Measurements from ENCODE around the gene POU6F2. TPM values are rescaled to one million over a fixed set of nuclear protein-coding genes. Genes with fewer than 3 reads are reported as not detected.

The POU6F2 gene
- total RNA-seq, 5 donors from 2014 or later (not counting 1 experiment from before 2014, with no cell fraction given), result not detected

GRCh38 chr7:38950309-38950708, 27.4 kb upstream of the POU6F2 start:
- ChIA-PET CTCF (no interaction called here), POLR2A (no interaction called here)
- Mint-ChIP-seq H3K36me3 (no peaks in the 10 kb centered on the region), H3K27me3 (peaks cover 16 to 21% of the 10 kb centered on the region in 2 donors), H3K27ac (no peak overlapping the region), H3K9me3 (no peaks in the 10 kb centered on the region), H3K4me3 (no peak overlapping the region), H3K4me1 (no peaks in the 10 kb centered on the region)
- Histone ChIP-seq H3K27me3 (replicated peaks in 1 of 2; ENCODE audit: control insufficient read depth in 2 of 2, extremely low read depth in 1 of 2, insufficient read depth in 2 of 2, low read length in 1 of 2) (no peaks in the 10 kb centered on the region), H3K27ac (ENCODE audit: low read length) (no peak overlapping the region), H3K4me3 (ENCODE audit: control insufficient read depth in 1 of 2, extremely low read depth in 1 of 2, low read length in 1 of 2) (no peak overlapping the region), H3K36me3 (ENCODE audit: control insufficient read depth in 2 of 2, extremely low read depth in 1 of 2, insufficient read depth in 1 of 2, low read length in 1 of 2) (no peaks in the 10 kb centered on the region), H3K4me1 (ENCODE audit: control insufficient read depth in 1 of 2, extremely low read depth in 1 of 2, insufficient read depth in 2 of 2, low read length in 2 of 2) (no peaks in the 10 kb centered on the region), H3K9me3 (no peaks in the 10 kb centered on the region)
- DNase-seq, result no peak
- WGBS (ENCODE audit: insufficient coverage), result no CpG with 5 or more reads among the region's 1 CpG
- no peak for ATAC-seq (replicated peaks in 1 of 4)

- ChIA-PET POLR2A (no interaction called here), CTCF (no interaction called here)
- no peak for ATAC-seq (replicated peaks in 1 of 4)
- DNase-seq, result no peak
- H3K27me3 ChIP-seq (replicated peaks in 1 of 2; ENCODE audit: control insufficient read depth in 2 of 2, extremely low read depth in 1 of 2, insufficient read depth in 2 of 2, low read length in 1 of 2), result no peaks in the 10 kb centered on the region
- H3K9me3 ChIP-seq, result no peaks in the 10 kb centered on the region
- H3K36me3 ChIP-seq (ENCODE audit: control insufficient read depth in 2 of 2, extremely low read depth in 1 of 2, insufficient read depth in 1 of 2, low read length in 1 of 2), result no peaks in the 10 kb centered on the region
- H3K27me3 Mint-ChIP-seq, result peaks cover 16 to 20% of the 10 kb centered on the region in 2 donors
- H3K27ac Mint-ChIP-seq, result no peak overlapping the region
- no peak overlapping the region for H3K4me3 Mint-ChIP-seq
- no peak overlapping the region for H3K27ac ChIP-seq (ENCODE audit: low read length)
- no peaks in the 10 kb centered on the region for H3K4me1 Mint-ChIP-seq
- H3K36me3 Mint-ChIP-seq, result no peaks in the 10 kb centered on the region
- no peaks in the 10 kb centered on the region for H3K4me1 ChIP-seq (ENCODE audit: control insufficient read depth in 1 of 2, extremely low read depth in 1 of 2, insufficient read depth in 2 of 2, low read length in 2 of 2)
- no peak overlapping the region for H3K4me3 ChIP-seq (ENCODE audit: control insufficient read depth in 1 of 2, extremely low read depth in 1 of 2, low read length in 1 of 2)
- WGBS (ENCODE audit: insufficient coverage), result 90% methylated on average over 3 of the region's 6 CpGs
- H3K9me3 Mint-ChIP-seq, result no peaks in the 10 kb centered on the region
These were observed 26.5 kb upstream of the POU6F2 start for GRCh38 chr7:38951213-38951612.

- ATAC-seq (replicated peaks in 1 of 4) (no peak), DNase-seq (no peak)
- Mint-ChIP-seq H3K4me1 (no peaks in the 10 kb centered on the region), H3K27me3 (peaks cover 18 to 22% of the 10 kb centered on the region in 2 donors), H3K4me3 (no peak overlapping the region), H3K36me3 (no peaks in the 10 kb centered on the region), H3K27ac (no peak overlapping the region), H3K9me3 (no peaks in the 10 kb centered on the region)
- no peaks in the 10 kb centered on the region for H3K9me3 ChIP-seq
- no peak overlapping the region for H3K4me3 ChIP-seq (ENCODE audit: control insufficient read depth in 1 of 2, extremely low read depth in 1 of 2, low read length in 1 of 2)
- H3K27ac ChIP-seq (ENCODE audit: low read length), result no peak overlapping the region
- ChIA-PET POLR2A (no interaction called here), CTCF (no interaction called here)
- no peaks in the 10 kb centered on the region for H3K36me3 ChIP-seq (ENCODE audit: control insufficient read depth in 2 of 2, extremely low read depth in 1 of 2, insufficient read depth in 1 of 2, low read length in 1 of 2)
- no peaks in the 10 kb centered on the region for H3K27me3 ChIP-seq (replicated peaks in 1 of 2; ENCODE audit: control insufficient read depth in 2 of 2, extremely low read depth in 1 of 2, insufficient read depth in 2 of 2, low read length in 1 of 2)
- WGBS (ENCODE audit: insufficient coverage), result no CpG with 5 or more reads among the region's 1 CpG
- no peaks in the 10 kb centered on the region for H3K4me1 ChIP-seq (ENCODE audit: control insufficient read depth in 1 of 2, extremely low read depth in 1 of 2, insufficient read depth in 2 of 2, low read length in 2 of 2)
These were observed 24.5 kb upstream of the POU6F2 start for GRCh38 chr7:38953227-38953626.

GRCh38 chr7:38953971-38954370, 23.7 kb upstream of the POU6F2 start:
- no peaks in the 10 kb centered on the region for H3K36me3 Mint-ChIP-seq
- ATAC-seq (replicated peaks in 1 of 4) (no peak), DNase-seq (no peak)
- H3K9me3 Mint-ChIP-seq, result no peaks in the 10 kb centered on the region
- Histone ChIP-seq H3K4me1 (ENCODE audit: control insufficient read depth in 1 of 2, extremely low read depth in 1 of 2, insufficient read depth in 2 of 2, low read length in 2 of 2) (no peaks in the 10 kb centered on the region), H3K27me3 (replicated peaks in 1 of 2; ENCODE audit: control insufficient read depth in 2 of 2, extremely low read depth in 1 of 2, insufficient read depth in 2 of 2, low read length in 1 of 2) (no peaks in the 10 kb centered on the region), H3K27ac (ENCODE audit: low read length) (no peak overlapping the region), H3K4me3 (ENCODE audit: control insufficient read depth in 1 of 2, extremely low read depth in 1 of 2, low read length in 1 of 2) (no peak overlapping the region), H3K9me3 (no peaks in the 10 kb centered on the region), H3K36me3 (ENCODE audit: control insufficient read depth in 2 of 2, extremely low read depth in 1 of 2, insufficient read depth in 1 of 2, low read length in 1 of 2) (no peaks in the 10 kb centered on the region)
- ChIA-PET POLR2A (no interaction called here), CTCF (no interaction called here)
- H3K4me1 Mint-ChIP-seq, result no peaks in the 10 kb centered on the region
- peaks cover 19 to 22% of the 10 kb centered on the region in 2 donors for H3K27me3 Mint-ChIP-seq
- 86% methylated on average over 2 of the region's 4 CpGs for WGBS (ENCODE audit: insufficient coverage)
- H3K4me3 Mint-ChIP-seq, result no peak overlapping the region
- H3K27ac Mint-ChIP-seq, result no peak overlapping the region

GRCh38 chr7:38955892-38956291, 21.8 kb upstream of the POU6F2 start:
- WGBS (ENCODE audit: insufficient coverage), result no CpG with 5 or more reads among the region's 5 CpGs
- no peaks in the 10 kb centered on the region for H3K27me3 ChIP-seq (replicated peaks in 1 of 2; ENCODE audit: control insufficient read depth in 2 of 2, extremely low read depth in 1 of 2, insufficient read depth in 2 of 2, low read length in 1 of 2)
- H3K4me3 ChIP-seq (ENCODE audit: control insufficient read depth in 1 of 2, extremely low read depth in 1 of 2, low read length in 1 of 2), result no peak overlapping the region
- H3K27ac Mint-ChIP-seq, result no peak overlapping the region
- no peaks in the 10 kb centered on the region for H3K9me3 Mint-ChIP-seq
- no peaks in the 10 kb centered on the region for H3K36me3 ChIP-seq (ENCODE audit: control insufficient read depth in 2 of 2, extremely low read depth in 1 of 2, insufficient read depth in 1 of 2, low read length in 1 of 2)
- no peaks in the 10 kb centered on the region for H3K36me3 Mint-ChIP-seq
- H3K27me3 Mint-ChIP-seq, result peaks cover 20 to 22% of the 10 kb centered on the region in 2 donors
- no peak for DNase-seq
- ChIA-PET POLR2A (no interaction called here), CTCF (no interaction called here)
- H3K4me3 Mint-ChIP-seq, result no peak overlapping the region
- no peak overlapping the region for H3K27ac ChIP-seq (ENCODE audit: low read length)
- H3K9me3 ChIP-seq, result no peaks in the 10 kb centered on the region
- ATAC-seq (replicated peaks in 1 of 4), result no peak
- no peaks in the 10 kb centered on the region for H3K4me1 ChIP-seq (ENCODE audit: control insufficient read depth in 1 of 2, extremely low read depth in 1 of 2, insufficient read depth in 2 of 2, low read length in 2 of 2)
- no peaks in the 10 kb centered on the region for H3K4me1 Mint-ChIP-seq

GRCh38 chr7:38962028-38962427, 15.7 kb upstream of the POU6F2 start:
- ChIA-PET CTCF (no interaction called here), POLR2A (no interaction called here)
- H3K36me3 ChIP-seq (ENCODE audit: control insufficient read depth in 2 of 2, extremely low read depth in 1 of 2, insufficient read depth in 1 of 2, low read length in 1 of 2), result no peaks in the 10 kb centered on the region
- H3K4me1 ChIP-seq (ENCODE audit: control insufficient read depth in 1 of 2, extremely low read depth in 1 of 2, insufficient read depth in 2 of 2, low read length in 2 of 2), result no peaks in the 10 kb centered on the region
- H3K27me3 Mint-ChIP-seq, result peaks cover 3 to 7% of the 10 kb centered on the region in 2 donors
- H3K36me3 Mint-ChIP-seq, result no peaks in the 10 kb centered on the region
- H3K27me3 ChIP-seq (replicated peaks in 1 of 2; ENCODE audit: control insufficient read depth in 2 of 2, extremely low read depth in 1 of 2, insufficient read depth in 2 of 2, low read length in 1 of 2), result no peaks in the 10 kb centered on the region
- no peak overlapping the region for H3K4me3 ChIP-seq (ENCODE audit: control insufficient read depth in 1 of 2, extremely low read depth in 1 of 2, low read length in 1 of 2)
- no peak overlapping the region for H3K4me3 Mint-ChIP-seq
- no peaks in the 10 kb centered on the region for H3K9me3 ChIP-seq
- no peak for DNase-seq
- H3K27ac ChIP-seq (ENCODE audit: low read length), result no peak overlapping the region
- no peak for ATAC-seq (replicated peaks in 1 of 4)
- WGBS (ENCODE audit: insufficient coverage), result no CpG with 5 or more reads among the region's 1 CpG
- H3K4me1 Mint-ChIP-seq, result no peaks in the 10 kb centered on the region
- H3K9me3 Mint-ChIP-seq, result peaks cover 0 to 10% (median 2%) of the 10 kb centered on the region in 3 donors
- no peak overlapping the region for H3K27ac Mint-ChIP-seq

GRCh38 chr7:38964921-38965320, 12.8 kb upstream of the POU6F2 start:
- no peaks in the 10 kb centered on the region for H3K4me1 ChIP-seq (ENCODE audit: control insufficient read depth in 1 of 2, extremely low read depth in 1 of 2, insufficient read depth in 2 of 2, low read length in 2 of 2)
- no peak overlapping the region for H3K4me3 ChIP-seq (ENCODE audit: control insufficient read depth in 1 of 2, extremely low read depth in 1 of 2, low read length in 1 of 2)
- Mint-ChIP-seq H3K4me3 (no peak overlapping the region), H3K36me3 (no peaks in the 10 kb centered on the region), H3K9me3 (peaks cover 0 to 10% (median 2%) of the 10 kb centered on the region in 3 donors), H3K4me1 (no peaks in the 10 kb centered on the region), H3K27ac (no peak overlapping the region), H3K27me3 (peaks cover 3 to 10% of the 10 kb centered on the region in 2 donors)
- H3K9me3 ChIP-seq, result no peaks in the 10 kb centered on the region
- POLR2A ChIA-PET, result no interaction called here
- no peak for ATAC-seq (replicated peaks in 1 of 4)
- no peak overlapping the region for H3K27ac ChIP-seq (ENCODE audit: low read length)
- no peaks in the 10 kb centered on the region for H3K36me3 ChIP-seq (ENCODE audit: control insufficient read depth in 2 of 2, extremely low read depth in 1 of 2, insufficient read depth in 1 of 2, low read length in 1 of 2)
- CTCF ChIA-PET, result no interaction called here
- peaks cover 0 to 4% of the 10 kb centered on the region in 2 experiments for H3K27me3 ChIP-seq (replicated peaks in 1 of 2; ENCODE audit: control insufficient read depth in 2 of 2, extremely low read depth in 1 of 2, insufficient read depth in 2 of 2, low read length in 1 of 2)
- WGBS (ENCODE audit: insufficient coverage), result no CpG with 5 or more reads among the region's 1 CpG
- no peak for DNase-seq

Data from T-cell (primary cell).